ENCODE data around the gene PLCG2. TPM values are rescaled to one million over a fixed set of nuclear protein-coding genes. Genes with fewer than 3 reads are reported as not detected.

The PLCG2 gene
- polyA plus RNA-seq, 3 donors = 19.5 to 47.4 (median 35.5) TPM

DNA sequence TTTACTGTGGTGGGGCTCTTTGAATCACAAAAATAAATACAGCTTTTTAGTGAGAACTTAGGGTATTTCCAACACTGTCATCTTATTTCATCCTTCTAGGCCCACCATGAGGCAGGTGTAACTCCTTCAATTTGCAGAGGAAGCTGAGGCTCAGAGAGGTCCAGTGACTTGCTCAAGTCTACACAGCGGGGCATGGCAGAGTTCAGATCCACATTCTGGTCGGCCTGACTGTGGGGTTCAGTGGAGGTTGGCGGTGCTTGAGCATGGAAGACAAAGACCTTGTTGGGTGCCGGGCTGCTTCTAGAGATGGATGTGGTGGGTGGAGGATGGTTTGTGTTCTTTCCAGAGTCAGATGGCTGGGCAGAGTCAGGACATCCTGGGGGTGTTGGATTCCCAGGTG, 39.8 kb downstream of the PLCG2 start:
- no peak overlapping the region for H2AFZ ChIP-seq (ENCODE audit: insufficient read depth, low read depth, low read length, poor library complexity, severe bottlenecking)
- WGBS (ENCODE audit: insufficient coverage) = 100% methylated on average over 4 of the region's 4 CpGs
- H3K9ac ChIP-seq (ENCODE audit: insufficient read depth, low read length, poor library complexity, severe bottlenecking) = no peak overlapping the region
- H3K4me1 ChIP-seq (ENCODE audit: control insufficient read depth in 1 of 2, insufficient read depth in 2 of 2, low read length in 2 of 2) = peaks cover 73 to 96% of the 10 kb centered on the region in 2 donors
- TF ChIP-seq, protein P1, sequence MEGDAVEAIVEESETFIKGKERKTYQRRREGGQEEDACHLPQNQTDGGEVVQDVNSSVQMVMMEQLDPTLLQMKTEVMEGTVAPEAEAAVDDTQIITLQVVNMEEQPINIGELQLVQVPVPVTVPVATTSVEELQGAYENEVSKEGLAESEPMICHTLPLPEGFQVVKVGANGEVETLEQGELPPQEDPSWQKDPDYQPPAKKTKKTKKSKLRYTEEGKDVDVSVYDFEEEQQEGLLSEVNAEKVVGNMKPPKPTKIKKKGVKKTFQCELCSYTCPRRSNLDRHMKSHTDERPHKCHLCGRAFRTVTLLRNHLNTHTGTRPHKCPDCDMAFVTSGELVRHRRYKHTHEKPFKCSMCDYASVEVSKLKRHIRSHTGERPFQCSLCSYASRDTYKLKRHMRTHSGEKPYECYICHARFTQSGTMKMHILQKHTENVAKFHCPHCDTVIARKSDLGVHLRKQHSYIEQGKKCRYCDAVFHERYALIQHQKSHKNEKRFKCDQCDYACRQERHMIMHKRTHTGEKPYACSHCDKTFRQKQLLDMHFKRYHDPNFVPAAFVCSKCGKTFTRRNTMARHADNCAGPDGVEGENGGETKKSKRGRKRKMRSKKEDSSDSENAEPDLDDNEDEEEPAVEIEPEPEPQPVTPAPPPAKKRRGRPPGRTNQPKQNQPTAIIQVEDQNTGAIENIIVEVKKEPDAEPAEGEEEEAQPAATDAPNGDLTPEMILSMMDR (IDR thresholded peaks at IDR 0.05) = no peak
- no peak overlapping the region for H3K27ac ChIP-seq (ENCODE audit: low read depth in 1 of 2, low read length in 2 of 2)
- H3K27me3 Mint-ChIP-seq (ENCODE audit: low read depth in 3 of 3) = no peaks in the 10 kb centered on the region
- H3K4me1 Mint-ChIP-seq = peaks cover 86% of the 10 kb centered on the region
- H3K36me3 ChIP-seq (replicated peaks in 1 of 2; ENCODE audit: control insufficient read depth in 1 of 2, insufficient read depth in 2 of 2, low read length in 2 of 2) = no peaks in the 10 kb centered on the region
- peaks cover 10 to 19% of the 10 kb centered on the region in 2 donors for H3K36me3 Mint-ChIP-seq
- H3K4me2 ChIP-seq (replicated peaks; ENCODE audit: extremely low read depth, low read length, poor library complexity, severe bottlenecking) = no peak overlapping the region
- no peak overlapping the region for H3K4me3 Mint-ChIP-seq
- H3K4me3 ChIP-seq (replicated peaks in 1 of 3; ENCODE audit: low read depth in 2 of 3, low read length in 3 of 3) = no peak overlapping the region
- H3K9me3 Mint-ChIP-seq = no peaks in the 10 kb centered on the region
- peaks cover 96% of the 10 kb centered on the region for H4K20me1 ChIP-seq (ENCODE audit: insufficient read depth, low read length)
- no peaks in the 10 kb centered on the region for H3K27me3 ChIP-seq (ENCODE audit: control insufficient read depth in 2 of 2, insufficient read depth in 2 of 2, low read length in 2 of 2)
- H3K27ac Mint-ChIP-seq = peak overlapping the region in 2 of 7 donors; percentile 76 to 78
- no peak for DNase-seq
- no peaks in the 10 kb centered on the region for H3K9me3 ChIP-seq (replicated peaks in 1 of 2; ENCODE audit: control insufficient read depth in 1 of 2, insufficient read depth in 1 of 2, low read length in 2 of 2)
- H3K79me2 ChIP-seq (ENCODE audit: insufficient read depth, low read length) = peaks cover 86% of the 10 kb centered on the region
- intact Hi-C loops (cut with micrococcal nuclease) = no loop called here

DNA sequence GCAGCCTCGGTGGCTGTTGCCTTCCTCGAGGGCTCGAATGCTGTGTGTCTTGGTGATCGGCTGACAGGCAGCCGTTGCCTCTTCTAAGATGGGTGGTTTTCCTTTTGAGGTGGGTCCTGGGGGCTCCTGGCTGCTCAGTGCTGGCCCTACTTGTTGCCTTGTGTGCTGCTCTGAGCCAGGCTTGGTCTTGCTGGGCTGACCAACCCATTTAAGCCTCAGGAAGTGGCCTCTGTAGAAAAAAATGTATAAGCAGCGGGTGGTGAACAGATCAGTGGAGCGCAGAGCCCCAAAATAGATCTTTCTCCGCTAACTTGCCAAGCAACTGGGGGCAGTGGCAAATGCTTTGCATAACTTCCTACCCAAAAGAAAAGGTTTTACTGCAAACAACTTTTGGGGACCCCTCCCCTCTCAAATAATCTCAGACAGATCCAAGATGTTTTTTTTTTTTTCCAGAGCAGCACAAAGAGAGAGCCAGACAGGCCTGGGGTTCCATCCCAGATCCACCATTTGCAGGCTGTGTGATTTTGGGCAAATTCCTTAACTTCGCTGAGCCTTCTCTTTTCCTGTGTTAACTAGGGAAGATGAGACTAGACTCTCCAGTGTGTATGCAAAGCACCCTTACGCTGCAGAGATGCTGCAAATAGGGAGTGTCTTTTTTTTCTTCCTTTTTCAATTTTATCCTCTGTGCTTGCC, 42.5 kb downstream of the PLCG2 start:
- H3K4me1 ChIP-seq (ENCODE audit: control insufficient read depth in 1 of 2, insufficient read depth in 2 of 2, low read length in 2 of 2) = peaks cover 74 to 82% of the 10 kb centered on the region in 2 donors
- WGBS (ENCODE audit: insufficient coverage) = 16% methylated on average over 7 of the region's 10 CpGs
- H3K4me3 ChIP-seq (replicated peaks in 1 of 3; ENCODE audit: low read depth in 2 of 3, low read length in 3 of 3) = peak overlapping the region in 1 of 3 experiments; percentile 21
- intact Hi-C loops (cut with micrococcal nuclease) = loop anchor here in 1 of 2 donors (5.0 kb wide), 1 partner anchor 39 kb away; no protein-coding TSS in a partner anchor
- peaks cover 95% of the 10 kb centered on the region for H4K20me1 ChIP-seq (ENCODE audit: insufficient read depth, low read length)
- Mint-ChIP-seq H3K4me3 (peak overlapping the region; percentile 56 to 63), H3K9me3 (peaks cover 0 to 4% (median 0%) of the 10 kb centered on the region in 7 donors), H3K27ac (peak overlapping the region; percentile 3 to 92 (median 73)), H3K4me1 (peaks cover 76% of the 10 kb centered on the region), H3K27me3 (ENCODE audit: low read depth in 3 of 3) (peaks cover 0 to 1% (median 0%) of the 10 kb centered on the region in 3 donors), H3K36me3 (peaks cover 29 to 40% of the 10 kb centered on the region in 2 donors)
- H3K9ac ChIP-seq (ENCODE audit: insufficient read depth, low read length, poor library complexity, severe bottlenecking) = no peak overlapping the region
- peaks cover 87% of the 10 kb centered on the region for H3K79me2 ChIP-seq (ENCODE audit: insufficient read depth, low read length)
- TF ChIP-seq, protein P1 (IDR thresholded peaks at IDR 0.05) = no peak
- DNase-seq = no peak
- no peak overlapping the region for H2AFZ ChIP-seq (ENCODE audit: insufficient read depth, low read depth, low read length, poor library complexity, severe bottlenecking)
- H3K27ac ChIP-seq (ENCODE audit: low read depth in 1 of 2, low read length in 2 of 2) = peak overlapping the region; percentile 53 to 60
- no peaks in the 10 kb centered on the region for H3K27me3 ChIP-seq (ENCODE audit: control insufficient read depth in 2 of 2, insufficient read depth in 2 of 2, low read length in 2 of 2)
- peaks cover 0 to 3% of the 10 kb centered on the region in 2 donors for H3K9me3 ChIP-seq (replicated peaks in 1 of 2; ENCODE audit: control insufficient read depth in 1 of 2, insufficient read depth in 1 of 2, low read length in 2 of 2)
- H3K36me3 ChIP-seq (replicated peaks in 1 of 2; ENCODE audit: control insufficient read depth in 1 of 2, insufficient read depth in 2 of 2, low read length in 2 of 2) = peaks cover 0 to 12% of the 10 kb centered on the region in 2 donors
- H3K4me2 ChIP-seq (replicated peaks; ENCODE audit: extremely low read depth, low read length, poor library complexity, severe bottlenecking) = peak overlapping the region; percentile 15

Data from CD14-positive monocyte (primary cell).